CD4-positive, alpha-beta T cell treated with Interleukin-12 subunit alpha and Interleukin-12 subunit beta, for 1 hour (primary cell): Measurements from ENCODE around the gene ARMC12.

ENCODE experiments used
- DNase-seq: peaks from one replicate; pipeline ENCODE4 v3.0.0-alpha.2; 2020

The ARMC12 gene

GRCh38 chr6:35736253-35736894, 458 bp upstream of the ARMC12 start:
- peak; percentile 89 for DNase-seq

GRCh38 chr6:35737413-35738211, 780 bp downstream of the ARMC12 start:
- peak; percentile 78 for DNase-seq

- no peak for DNase-seq
These were observed 3.1 kb downstream of the ARMC12 start for GRCh38 chr6:35739645-35740524.

- DNase-seq, result no peak
These were observed 6.0 kb downstream of the ARMC12 start for GRCh38 chr6:35742842-35743241.

- DNase-seq, result no peak
These were observed 8.7 kb downstream of the ARMC12 start for GRCh38 chr6:35745509-35745908.

- no peak for DNase-seq
These were observed 9.7 kb downstream of the ARMC12 start for GRCh38 chr6:35746516-35746915.

GRCh38 chr6:35747877-35748276, 11.0 kb downstream of the ARMC12 start:
- no peak for DNase-seq

GRCh38 chr6:35750557-35750956, 13.7 kb downstream of the ARMC12 start:
- no peak for DNase-seq

- DNase-seq, result no peak
These were observed 14.8 kb downstream of the ARMC12 start for GRCh38 chr6:35751594-35751993.

- no peak for DNase-seq
These were observed 15.5 kb downstream of the ARMC12 start for GRCh38 chr6:35752330-35752729.

- DNase-seq, result no peak
These were observed 17.8 kb downstream of the ARMC12 start for GRCh38 chr6:35754452-35755277.

- no peak for DNase-seq
These were observed 18.6 kb downstream of the ARMC12 start for GRCh38 chr6:35755278-35755924.

GRCh38 chr6:35757456-35758123, 20.8 kb downstream of the ARMC12 start:
- no peak for DNase-seq

- DNase-seq, result no peak
These were observed 22.6 kb downstream of the ARMC12 start for GRCh38 chr6:35759426-35759825.

- DNase-seq, result no peak
These were observed 28.9 kb downstream of the ARMC12 start for GRCh38 chr6:35765739-35766138.

GRCh38 chr6:35769211-35769610, 32.4 kb downstream of the ARMC12 start:
- no peak for DNase-seq

- no peak for DNase-seq
These were observed 34.5 kb downstream of the ARMC12 start for GRCh38 chr6:35771343-35771627.

- DNase-seq, result no peak
These were observed 37.4 kb downstream of the ARMC12 start for GRCh38 chr6:35774116-35774794.

GRCh38 chr6:35775031-35775430, 38.2 kb downstream of the ARMC12 start:
- DNase-seq, result no peak

- DNase-seq, result no peak
These were observed 39.8 kb downstream of the ARMC12 start, which contains the start of gene CLPSL2 for GRCh38 chr6:35776364-35777215. CLPSL2 (plus strand) TSS chr6:35776598; CDS start chr6:35776619, 21 bp downstream.
